Measurements from ENCODE around the gene ADAM19. TPM values are rescaled to one million over a fixed set of nuclear protein-coding genes. Genes with fewer than 3 reads are reported as not detected.
"Not testable (repeated sequence)": the region's sequence is repeated elsewhere in the genome, so short reads cannot be mapped to it uniquely, and the experiment has no call there.

Gene ADAM19
- total RNA-seq, 1 donor from 2014 or later: 11.5 TPM

- peak; percentile 50 for DNase-seq (ENCODE audit: low spot score)
- TF ChIP-seq, protein P1, sequence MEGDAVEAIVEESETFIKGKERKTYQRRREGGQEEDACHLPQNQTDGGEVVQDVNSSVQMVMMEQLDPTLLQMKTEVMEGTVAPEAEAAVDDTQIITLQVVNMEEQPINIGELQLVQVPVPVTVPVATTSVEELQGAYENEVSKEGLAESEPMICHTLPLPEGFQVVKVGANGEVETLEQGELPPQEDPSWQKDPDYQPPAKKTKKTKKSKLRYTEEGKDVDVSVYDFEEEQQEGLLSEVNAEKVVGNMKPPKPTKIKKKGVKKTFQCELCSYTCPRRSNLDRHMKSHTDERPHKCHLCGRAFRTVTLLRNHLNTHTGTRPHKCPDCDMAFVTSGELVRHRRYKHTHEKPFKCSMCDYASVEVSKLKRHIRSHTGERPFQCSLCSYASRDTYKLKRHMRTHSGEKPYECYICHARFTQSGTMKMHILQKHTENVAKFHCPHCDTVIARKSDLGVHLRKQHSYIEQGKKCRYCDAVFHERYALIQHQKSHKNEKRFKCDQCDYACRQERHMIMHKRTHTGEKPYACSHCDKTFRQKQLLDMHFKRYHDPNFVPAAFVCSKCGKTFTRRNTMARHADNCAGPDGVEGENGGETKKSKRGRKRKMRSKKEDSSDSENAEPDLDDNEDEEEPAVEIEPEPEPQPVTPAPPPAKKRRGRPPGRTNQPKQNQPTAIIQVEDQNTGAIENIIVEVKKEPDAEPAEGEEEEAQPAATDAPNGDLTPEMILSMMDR (IDR thresholded peaks at IDR 0.05): peak; percentile 60
- no peak for TF ChIP-seq EZH2 (IDR thresholded peaks at IDR 0.05)
- H3K4me2 ChIP-seq: no peak overlapping the region
Observed at GRCh38 chr5:157431544-157432200, 143.9 kb downstream of the ADAM19 start.

DNA sequence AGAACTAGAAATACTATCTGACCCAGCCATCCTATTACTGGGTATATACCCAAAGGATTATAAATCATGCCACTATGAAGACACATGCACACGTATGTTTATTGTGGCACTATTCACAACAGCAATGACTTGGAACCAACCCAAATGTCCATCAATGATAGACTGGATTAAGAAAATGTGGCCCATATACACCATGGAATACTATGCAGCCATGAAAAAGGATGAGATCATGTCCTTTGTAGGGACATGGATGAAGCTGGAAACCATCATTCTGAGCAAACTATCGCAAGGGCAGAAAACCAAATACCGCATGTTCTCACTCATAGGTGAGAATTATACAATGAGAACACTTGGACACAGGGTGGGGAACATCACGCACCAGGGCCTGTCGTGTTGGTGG is 145.7 kb downstream of the ADAM19 start:
- H3K27me3 Mint-ChIP-seq (ENCODE audit: insufficient read depth, low read depth); H3K27ac ChIP-seq; H3K4me2 ChIP-seq; H3K9me3 ChIP-seq (ENCODE audit: low read depth); H4K20me1 ChIP-seq (ENCODE audit: low read depth); H3K4me1 ChIP-seq; H3K9ac ChIP-seq; H2AFZ ChIP-seq (replicated peaks); H3F3A ChIP-seq (ENCODE audit: low read depth); H3K36me3 Mint-ChIP-seq; H3K27ac Mint-ChIP-seq; H3K27me3 ChIP-seq; H3K79me2 ChIP-seq (ENCODE audit: low read depth); H3K4me3 ChIP-seq; H3K4me1 Mint-ChIP-seq; H3K36me3 ChIP-seq; H3K4me3 Mint-ChIP-seq; DNase-seq (ENCODE audit: low spot score): not testable (repeated sequence)
- H3K9me3 Mint-ChIP-seq: peaks cover 12% of the 10 kb centered on the region

More at GRCh38 chr5:157431544-157432200, 143.9 kb downstream of the ADAM19 start:
- Mint-ChIP-seq H3K4me1 (no peaks in the 10 kb centered on the region), H3K27me3 (ENCODE audit: insufficient read depth, low read depth) (peaks cover 5% of the 10 kb centered on the region), H3K4me3 (no peak overlapping the region), H3K27ac (no peak overlapping the region), H3K36me3 (no peaks in the 10 kb centered on the region), H3K9me3 (peaks cover 12% of the 10 kb centered on the region)
- Histone ChIP-seq H3K79me2 (ENCODE audit: low read depth) (no peaks in the 10 kb centered on the region), H3K9ac (no peak overlapping the region), H3K4me1 (no peaks in the 10 kb centered on the region), H4K20me1 (ENCODE audit: low read depth) (no peaks in the 10 kb centered on the region), H3K36me3 (no peaks in the 10 kb centered on the region), H3K4me3 (no peak overlapping the region), H3K9me3 (ENCODE audit: low read depth) (no peaks in the 10 kb centered on the region), H3K27me3 (no peaks in the 10 kb centered on the region), H3K27ac (no peak overlapping the region), H3F3A (ENCODE audit: low read depth) (no peaks in the 10 kb centered on the region), H2AFZ (replicated peaks) (no peak overlapping the region)

Small RNA genes lying within 50 kb of the gene (small RNA-seq; reads per million reads assigned to genes)
- gene RNU6-390P: not detected

Other genes starting within 250 kb of the ADAM19 start
- not detected in 2 replicates for gene NIPAL4, start 115.6 kb downstream of the ADAM19 start, total RNA-seq (ENCODE audit: low replicate concordance)
- gene SOX30, start 76.7 kb upstream of the ADAM19 start, total RNA-seq (ENCODE audit: low replicate concordance): 0.06 and 0.17 TPM in 2 replicates
- not detected in 2 replicates for gene C5orf52, start 95.8 kb upstream of the ADAM19 start, total RNA-seq (ENCODE audit: low replicate concordance)
- 15.1 and 20.5 TPM in 2 replicates for gene THG1L, start 155.6 kb upstream of the ADAM19 start, total RNA-seq (ENCODE audit: low replicate concordance)
- gene LSM11, start 167.9 kb upstream of the ADAM19 start, total RNA-seq (ENCODE audit: low replicate concordance): 10.7 and 13.6 TPM in 2 replicates